Posterior cingulate gyrus (tissue), 11 donors: ENCODE measurements around the gene BIVM.
"Not testable (repeated sequence)": the region's sequence is repeated elsewhere in the genome, so short reads cannot be mapped to it uniquely, and the experiment has no call there.

Source experiments
- DNase-seq, 10 donors: peaks; one replicate each; pipeline versions ENCODE4 v3.0.0 to v3.0.0-alpha.2; 2020 to 2021; ENCODE audit warnings: mixed read lengths in 3 of 10
- intact Hi-C: fragments of 100-400 bp; cut with DNase I; formaldehyde crosslinking; loops from one replicate; pipeline ENCODE4 v1.15.1; 2023

BIVM gene

GRCh38 chr13:102798581-102799425 lies at the start of gene BIVM, which contains the start of gene POGLUT2:
BIVM (plus strand) TSS chr13:102799119; CDS start chr13:102807268, 8,149 bp downstream.
POGLUT2 (minus strand) TSS chr13:102798976; CDS start chr13:102798670, 306 bp downstream.
- intact Hi-C loops: loop anchor here (1.0 kb wide), 1 partner anchor 26 kb away; the partner anchor contains the start of gene TEX30
- peak; percentile 84 to 98 (median 91) for DNase-seq

GRCh38 chr13:102751886-102752285 lies 47.0 kb upstream of the BIVM start:
- intact Hi-C loops: no loop called here
- no peak for DNase-seq

GRCh38 chr13:102757006-102757405 lies 41.9 kb upstream of the BIVM start:
- no peak for DNase-seq
- intact Hi-C loops: no loop called here

GRCh38 chr13:102758842-102759241 lies 40.1 kb upstream of the BIVM start:
- intact Hi-C loops: no loop called here
- no peak for DNase-seq

GRCh38 chr13:102761071-102761470 lies 37.8 kb upstream of the BIVM start:
- no peak for DNase-seq

GRCh38 chr13:102763741-102764140 lies 35.2 kb upstream of the BIVM start:
- DNase-seq: no peak
- intact Hi-C loops: no loop called here

More at GRCh38 chr13:102761071-102761470, 37.8 kb upstream of the BIVM start:
- intact Hi-C loops: no loop called here

GRCh38 chr13:102768909-102769308 lies 30.0 kb upstream of the BIVM start:
- intact Hi-C loops: no loop called here
- DNase-seq: no peak

- DNase-seq: no peak
- intact Hi-C loops: no loop called here
These were observed 29.2 kb upstream of the BIVM start for GRCh38 chr13:102769679-102770078.

- no peak for DNase-seq
- intact Hi-C loops: no loop called here
These were observed 28.5 kb upstream of the BIVM start for GRCh38 chr13:102770435-102770834.

- DNase-seq: no peak
- intact Hi-C loops: loop anchor here (2.0 kb wide), 2 partner anchors 75 to 179 kb away; partner anchors contain the start of gene ERCC5
These were observed 27.4 kb upstream of the BIVM start for GRCh38 chr13:102771298-102772041.

GRCh38 chr13:102772042-102772425 lies 26.9 kb upstream of the BIVM start:
- intact Hi-C loops: loop anchor here (2.0 kb wide), 2 partner anchors 75 to 179 kb away; partner anchors contain the start of gene ERCC5
- no peak for DNase-seq

GRCh38 chr13:102773441-102774213 lies 25.3 kb upstream of the BIVM start, which contains the start of gene TEX30:
TEX30 (minus strand) TSS chr13:102773786; CDS start chr13:102770026, 3,760 bp downstream.
- intact Hi-C loops: loop anchor here (1.0 to 2.0 kb wide), 3 partner anchors 26 to 181 kb away; partner anchors contain the start of genes BIVM and ERCC5
- DNase-seq: peak; percentile 67 to 97 (median 76)

GRCh38 chr13:102774214-102774568 lies 24.7 kb upstream of the BIVM start:
- peak in 4 of 10 donors; percentile 10 to 86 (median 74) for DNase-seq

GRCh38 chr13:102774591-102775520 lies 24.1 kb upstream of the BIVM start:
- DNase-seq: no peak
- intact Hi-C loops: no loop called here

More at GRCh38 chr13:102774214-102774568, 24.7 kb upstream of the BIVM start:
- intact Hi-C loops: no loop called here

GRCh38 chr13:102776271-102776670 lies 22.6 kb upstream of the BIVM start:
- intact Hi-C loops: no loop called here
- no peak for DNase-seq

- intact Hi-C loops: no loop called here
- no peak for DNase-seq
These were observed 21.2 kb upstream of the BIVM start for GRCh38 chr13:102777736-102778135.

- intact Hi-C loops: no loop called here
- DNase-seq: no peak
These were observed 19.3 kb upstream of the BIVM start for GRCh38 chr13:102779436-102780159.

- DNase-seq, intact Hi-C loops: not testable (repeated sequence)
These were observed 18.3 kb upstream of the BIVM start for GRCh38 chr13:102780656-102781055.
